ENCODE results near the gene GALNT14.

GALNT14 gene

DNA sequence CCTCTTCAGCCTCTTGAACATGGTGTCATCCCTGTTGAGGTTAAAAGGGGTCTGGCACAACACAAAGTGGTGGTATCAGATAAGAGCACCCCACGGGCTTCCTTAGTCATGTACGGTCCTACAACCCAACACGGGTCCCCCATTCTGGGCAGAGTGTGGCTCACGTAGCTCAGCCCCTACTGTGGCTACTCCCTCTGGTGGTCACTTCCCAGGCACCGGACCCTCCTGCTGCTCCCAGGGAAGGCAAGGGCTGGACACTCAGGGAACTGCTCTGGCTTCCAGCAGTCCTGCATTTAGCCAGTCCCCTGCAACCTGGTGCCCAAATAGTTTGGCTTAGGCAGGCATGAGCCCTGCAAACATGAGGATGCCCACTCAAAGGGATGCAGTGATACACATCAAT is 58.6 kb downstream of the GALNT14 start:
- no peak overlapping the region for H3K27ac ChIP-seq
- TF ChIP-seq, protein P1, sequence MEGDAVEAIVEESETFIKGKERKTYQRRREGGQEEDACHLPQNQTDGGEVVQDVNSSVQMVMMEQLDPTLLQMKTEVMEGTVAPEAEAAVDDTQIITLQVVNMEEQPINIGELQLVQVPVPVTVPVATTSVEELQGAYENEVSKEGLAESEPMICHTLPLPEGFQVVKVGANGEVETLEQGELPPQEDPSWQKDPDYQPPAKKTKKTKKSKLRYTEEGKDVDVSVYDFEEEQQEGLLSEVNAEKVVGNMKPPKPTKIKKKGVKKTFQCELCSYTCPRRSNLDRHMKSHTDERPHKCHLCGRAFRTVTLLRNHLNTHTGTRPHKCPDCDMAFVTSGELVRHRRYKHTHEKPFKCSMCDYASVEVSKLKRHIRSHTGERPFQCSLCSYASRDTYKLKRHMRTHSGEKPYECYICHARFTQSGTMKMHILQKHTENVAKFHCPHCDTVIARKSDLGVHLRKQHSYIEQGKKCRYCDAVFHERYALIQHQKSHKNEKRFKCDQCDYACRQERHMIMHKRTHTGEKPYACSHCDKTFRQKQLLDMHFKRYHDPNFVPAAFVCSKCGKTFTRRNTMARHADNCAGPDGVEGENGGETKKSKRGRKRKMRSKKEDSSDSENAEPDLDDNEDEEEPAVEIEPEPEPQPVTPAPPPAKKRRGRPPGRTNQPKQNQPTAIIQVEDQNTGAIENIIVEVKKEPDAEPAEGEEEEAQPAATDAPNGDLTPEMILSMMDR (IDR thresholded peaks at IDR 0.05): no peak
- H3K9me3 ChIP-seq (ENCODE audit: control insufficient read depth, low read length): no peaks in the 10 kb centered on the region
- H3K79me2 ChIP-seq: no peaks in the 10 kb centered on the region
- no peaks in the 10 kb centered on the region for H3K27me3 ChIP-seq (ENCODE audit: control insufficient read depth, insufficient read depth, low read length)
- no peak overlapping the region for H3K4me2 ChIP-seq (ENCODE audit: low read length)
- no peaks in the 10 kb centered on the region for H3K36me3 ChIP-seq (ENCODE audit: control insufficient read depth, insufficient read depth, low read length)
- H3K4me3 ChIP-seq (ENCODE audit: low read depth, low read length): no peak overlapping the region
- H3K9ac ChIP-seq: no peak overlapping the region
- H2AFZ ChIP-seq: no peak overlapping the region
- no peaks in the 10 kb centered on the region for H3K4me1 ChIP-seq

DNA sequence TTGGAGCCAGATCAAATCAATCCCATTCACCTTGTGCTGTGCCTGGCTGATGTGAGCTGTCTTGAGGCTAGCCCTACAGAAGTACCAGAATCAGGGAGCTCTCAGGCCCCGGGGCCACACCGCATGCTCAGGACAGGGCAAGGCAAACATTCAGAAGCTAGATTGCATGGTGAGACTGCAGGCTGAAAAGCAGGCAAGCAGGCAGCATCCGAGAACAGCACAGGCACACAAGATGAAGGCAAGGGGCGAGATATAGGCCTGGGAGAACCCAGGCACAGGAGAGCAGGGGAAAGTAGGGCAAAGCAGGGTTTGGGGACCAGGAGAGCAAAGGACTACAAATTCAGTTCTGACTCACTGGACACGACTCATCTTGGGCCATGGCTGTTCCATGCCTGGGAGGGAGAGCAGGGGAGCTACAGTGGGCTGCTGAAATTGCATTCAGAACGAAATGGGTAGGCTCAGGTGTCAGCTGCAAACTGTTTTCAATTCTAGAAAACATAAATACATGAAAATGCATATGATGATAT is 59.6 kb downstream of the GALNT14 start:
- Histone ChIP-seq H3K4me1 (no peaks in the 10 kb centered on the region), H3K4me3 (ENCODE audit: low read depth, low read length) (no peak overlapping the region), H2AFZ (no peak overlapping the region), H3K27me3 (ENCODE audit: control insufficient read depth, insufficient read depth, low read length) (no peaks in the 10 kb centered on the region), H3K4me2 (ENCODE audit: low read length) (no peak overlapping the region), H3K9me3 (ENCODE audit: control insufficient read depth, low read length) (no peaks in the 10 kb centered on the region), H3K9ac (no peak overlapping the region), H3K36me3 (ENCODE audit: control insufficient read depth, insufficient read depth, low read length) (no peaks in the 10 kb centered on the region), H3K79me2 (no peaks in the 10 kb centered on the region), H3K27ac (no peak overlapping the region)
- TF ChIP-seq, protein P1 (IDR thresholded peaks at IDR 0.05): no peak

DNA sequence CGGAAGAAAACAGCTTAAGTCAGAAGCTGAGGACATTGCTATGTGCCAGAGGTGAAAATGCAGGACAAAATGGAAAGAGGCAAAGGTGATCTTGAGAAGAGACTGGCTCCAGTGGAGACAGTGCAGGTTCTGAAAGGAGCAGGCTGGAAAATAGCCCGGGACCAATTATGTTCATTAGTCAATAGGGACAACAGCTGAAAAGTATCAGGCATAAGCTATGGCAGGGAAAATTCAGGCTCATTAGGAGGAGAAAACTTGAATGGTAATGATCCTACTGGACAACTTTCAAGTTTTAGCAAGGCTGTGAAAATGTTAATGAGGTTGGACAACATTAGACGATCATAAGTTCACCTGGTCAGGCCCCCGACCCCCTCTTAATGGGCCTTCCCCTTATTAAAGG is 60.2 kb downstream of the GALNT14 start:
- no peaks in the 10 kb centered on the region for H3K79me2 ChIP-seq
- H3K4me2 ChIP-seq (ENCODE audit: low read length): no peak overlapping the region
- no peaks in the 10 kb centered on the region for H3K27me3 ChIP-seq (ENCODE audit: control insufficient read depth, insufficient read depth, low read length)
- H3K9ac ChIP-seq: no peak overlapping the region
- no peaks in the 10 kb centered on the region for H3K9me3 ChIP-seq (ENCODE audit: control insufficient read depth, low read length)
- TF ChIP-seq, protein P1 (IDR thresholded peaks at IDR 0.05): no peak
- H3K4me1 ChIP-seq: no peaks in the 10 kb centered on the region
- H3K36me3 ChIP-seq (ENCODE audit: control insufficient read depth, insufficient read depth, low read length): no peaks in the 10 kb centered on the region
- no peak overlapping the region for H3K27ac ChIP-seq
- H2AFZ ChIP-seq: no peak overlapping the region
- H3K4me3 ChIP-seq (ENCODE audit: low read depth, low read length): no peak overlapping the region

DNA sequence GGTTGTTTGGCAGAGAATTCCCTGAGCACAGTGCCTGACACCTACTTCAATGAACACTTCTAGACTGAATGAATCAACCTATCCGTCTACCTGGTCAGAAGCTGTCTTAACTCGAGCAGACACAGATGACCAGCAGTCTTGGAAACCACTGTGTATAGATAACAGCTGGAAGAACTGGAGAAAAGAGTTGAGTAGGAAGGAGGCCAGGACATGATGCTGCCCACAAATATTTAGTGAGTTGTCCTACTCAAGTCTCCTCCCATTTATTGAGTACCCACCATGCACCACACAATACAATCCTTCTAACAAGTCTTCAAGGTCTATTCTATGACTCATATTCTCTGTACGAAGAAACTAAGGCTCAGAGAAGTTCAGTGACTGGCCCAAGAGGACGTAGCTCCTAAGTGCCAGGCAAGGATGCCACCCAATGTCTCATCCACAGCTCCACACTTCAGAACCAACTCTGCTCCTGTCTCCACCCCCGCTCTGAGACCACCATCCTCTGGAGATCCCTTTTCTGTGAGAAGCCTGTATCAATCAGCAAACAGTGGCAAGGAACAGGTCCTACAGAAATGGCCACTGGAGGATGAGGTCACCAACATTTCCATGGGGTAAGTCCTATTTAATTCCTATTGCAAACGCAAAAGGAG is 62.2 kb downstream of the GALNT14 start:
- Histone ChIP-seq H3K27me3 (ENCODE audit: control insufficient read depth, insufficient read depth, low read length) (no peaks in the 10 kb centered on the region), H3K4me2 (ENCODE audit: low read length) (no peak overlapping the region), H3K4me3 (ENCODE audit: low read depth, low read length) (no peak overlapping the region), H3K79me2 (no peaks in the 10 kb centered on the region), H3K36me3 (ENCODE audit: control insufficient read depth, insufficient read depth, low read length) (no peaks in the 10 kb centered on the region), H2AFZ (no peak overlapping the region), H3K27ac (no peak overlapping the region), H3K4me1 (no peaks in the 10 kb centered on the region), H3K9ac (no peak overlapping the region), H3K9me3 (ENCODE audit: control insufficient read depth, low read length) (no peaks in the 10 kb centered on the region)
- TF ChIP-seq, protein P1 (IDR thresholded peaks at IDR 0.05): no peak

DNA sequence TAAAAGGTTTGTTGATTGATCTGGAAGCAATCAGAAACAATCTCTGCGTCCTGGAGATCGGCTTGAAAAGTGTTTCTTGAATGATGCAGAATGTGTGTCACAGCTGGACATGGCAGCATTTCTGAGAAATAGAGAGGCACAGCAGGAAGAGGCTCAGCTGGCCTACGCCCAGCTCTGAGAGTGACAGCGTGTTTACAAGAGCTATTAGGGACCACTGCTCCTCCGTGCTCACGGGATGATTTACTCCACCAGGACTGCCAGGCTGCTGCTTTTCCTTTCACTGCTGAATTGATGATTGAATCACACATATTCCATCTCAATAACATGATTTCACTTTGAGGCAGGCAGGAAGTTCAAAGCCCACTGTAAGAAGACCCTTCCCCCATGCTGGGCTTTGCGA is 62.8 kb downstream of the GALNT14 start:
- Histone ChIP-seq H3K36me3 (ENCODE audit: control insufficient read depth, insufficient read depth, low read length) (no peaks in the 10 kb centered on the region), H3K4me1 (no peaks in the 10 kb centered on the region), H3K9ac (no peak overlapping the region), H3K27me3 (ENCODE audit: control insufficient read depth, insufficient read depth, low read length) (no peaks in the 10 kb centered on the region), H3K4me3 (ENCODE audit: low read depth, low read length) (no peak overlapping the region), H3K9me3 (ENCODE audit: control insufficient read depth, low read length) (no peaks in the 10 kb centered on the region), H2AFZ (no peak overlapping the region), H3K4me2 (ENCODE audit: low read length) (no peak overlapping the region), H3K27ac (no peak overlapping the region), H3K79me2 (no peaks in the 10 kb centered on the region)
- TF ChIP-seq, protein P1 (IDR thresholded peaks at IDR 0.05): no peak

All from parathyroid adenoma (tissue), 2 donors.